ENCODE data around the gene TMEFF1. TPM values are rescaled to one million over a fixed set of nuclear protein-coding genes. Genes with fewer than 3 reads are reported as not detected.

Gene TMEFF1
- total RNA-seq, 1 experiment from 2014 or later: 65.5 TPM

GRCh38 chr9:100465274-100465673, 7.7 kb upstream of the TMEFF1 start:
- Histone ChIP-seq H3K14ac (ENCODE audit: insufficient read depth, low read length) (no peak overlapping the region), H3K79me1 (ENCODE audit: insufficient read depth, low read depth, low read length, poor library complexity, severe bottlenecking) (no peaks in the 10 kb centered on the region), H2AFZ (ENCODE audit: low read length) (no peak overlapping the region), H3K9ac (ENCODE audit: extremely low read depth, insufficient read length, low read length) (no peak overlapping the region), H3K23ac (ENCODE audit: insufficient read length, low read depth, low read length) (no peak overlapping the region), H3K18ac (ENCODE audit: insufficient read length, low read depth, low read length) (no peak overlapping the region), H2BK120ac (ENCODE audit: low read depth, low read length, poor library complexity, severe bottlenecking) (no peak overlapping the region), H2BK12ac (ENCODE audit: insufficient read length, low read depth, low read length) (no peak overlapping the region), H3K27me3 (ENCODE audit: insufficient read depth, low read length) (no peaks in the 10 kb centered on the region), H3K56ac (ENCODE audit: insufficient read length, low read depth, low read length) (no peak overlapping the region), H4K5ac (ENCODE audit: insufficient read length, low read depth, low read length) (no peak overlapping the region), H3T11ph (ENCODE audit: low read length) (no peak overlapping the region), H3K79me2 (ENCODE audit: insufficient read depth, low read length) (no peaks in the 10 kb centered on the region), H3K4me2 (ENCODE audit: insufficient read depth, insufficient read length, low read length) (no peak overlapping the region), H3K23me2 (ENCODE audit: insufficient read length, low read depth, low read length, poor library complexity, severe bottlenecking) (no peaks in the 10 kb centered on the region), H2BK20ac (ENCODE audit: low read depth, low read length, poor library complexity, severe bottlenecking) (no peak overlapping the region), H3K9me3 (ENCODE audit: control insufficient read depth, low read depth, low read length) (no peaks in the 10 kb centered on the region), H3K4ac (ENCODE audit: low read depth, low read length) (no peak overlapping the region), H4K20me1 (ENCODE audit: control insufficient read depth, insufficient read depth, insufficient read length) (no peaks in the 10 kb centered on the region), H3K4me1 (ENCODE audit: insufficient read depth, low read length) (peaks cover 3% of the 10 kb centered on the region; the same call in 1 of the 2 replicates), H2BK5ac (ENCODE audit: insufficient read length, low read length) (no peak overlapping the region), H4K91ac (ENCODE audit: insufficient read length, low read depth, low read length) (no peak overlapping the region), H3K27ac (ENCODE audit: insufficient read length, low read depth, low read length) (no peak overlapping the region), H2BK15ac (ENCODE audit: low read depth, low read length) (no peak overlapping the region), H2AK5ac (ENCODE audit: insufficient read length, low read length) (no peak overlapping the region), H4K8ac (replicated peaks; ENCODE audit: insufficient read length, low read depth, low read length) (no peak overlapping the region)
- no peak for TF ChIP-seq CTCF (conservative IDR thresholded peaks at IDR 0.05)
- no CpG with 5 or more reads among the region's 2 CpGs for WGBS (ENCODE audit: extremely low coverage, insufficient read length, low lambda C conversion rate)
- no peak overlapping the region for H3K27ac Mint-ChIP-seq
- H3K4me1 Mint-ChIP-seq: peaks cover 12 to 18% of the 10 kb centered on the region in 2 experiments
- DNase-seq: no peak
- no peaks in the 10 kb centered on the region for H3K36me3 Mint-ChIP-seq (ENCODE audit: insufficient read depth in 1 of 3, low read depth in 3 of 3)
- H3K4me3 Mint-ChIP-seq: no peak overlapping the region
- H3K27me3 Mint-ChIP-seq (ENCODE audit: low read depth): no peaks in the 10 kb centered on the region
- H3K9me3 Mint-ChIP-seq: no peaks in the 10 kb centered on the region
